Endodermal cell (in vitro differentiated cells): Measurements from ENCODE around the gene HOXC11. TPM values are rescaled to one million over a fixed set of nuclear protein-coding genes. Genes with fewer than 3 reads are reported as not detected.

Source experiments
- DNase-seq: peaks from one replicate; pipeline ENCODE4 v3.0.0-alpha.2; 2017
- H3K27ac ChIP-seq: 2 replicates; pipeline ENCODE4 v1.5.1; 2013; ENCODE audit warnings: mild to moderate bottlenecking, low read depth, low read length, moderate library complexity
- H3K27me3 ChIP-seq: 2 replicates; pipeline ENCODE4 v1.6.1; 2013; ENCODE audit warnings: mild to moderate bottlenecking, low read length, moderate library complexity; ENCODE audit not compliant: insufficient read depth, control insufficient read depth, poor library complexity, severe bottlenecking
- H3K36me3 ChIP-seq: 2 replicates; pipeline ENCODE4 v1.7.0; 2013; ENCODE audit warnings: mild to moderate bottlenecking, low read length, moderate library complexity; ENCODE audit not compliant: control insufficient read depth, insufficient read depth
- H3K4me1 ChIP-seq: one replicate; pipeline ENCODE4 v1.7.0; 2013; ENCODE audit warnings: low read length; ENCODE audit not compliant: control insufficient read depth, insufficient read depth
- H3K4me3 ChIP-seq: 2 replicates; pipeline ENCODE4 v1.5.1; 2013; ENCODE audit warnings: mild to moderate bottlenecking, low read length, moderate library complexity
- H3K9ac ChIP-seq: 2 replicates; pipeline ENCODE4 v1.6.1; 2013; ENCODE audit warnings: mild to moderate bottlenecking, low read length, moderate library complexity; ENCODE audit not compliant: poor library complexity, severe bottlenecking; ENCODE audit errors: extremely low read depth
- H3K9me3 ChIP-seq: 2 replicates; pipeline ENCODE4 v1.6.1; 2013; ENCODE audit warnings: mild to moderate bottlenecking, low read length, moderate library complexity; ENCODE audit not compliant: control insufficient read depth
- H3K27ac Mint-ChIP-seq: 2 replicates; pipeline ENCODE4 v1.8.0; 2020; ENCODE audit warnings: mixed read lengths
- H3K27me3 Mint-ChIP-seq: 2 replicates; pipeline ENCODE4 v1.8.0; 2021; ENCODE audit warnings: mild to moderate bottlenecking, mixed read lengths; ENCODE audit not compliant: insufficient read depth
- H3K36me3 Mint-ChIP-seq: 2 replicates; pipeline ENCODE4 v1.8.0; 2020; ENCODE audit warnings: low read depth, mixed read lengths
- H3K4me1 Mint-ChIP-seq: 2 replicates; pipeline ENCODE4 v1.8.0; 2020; ENCODE audit warnings: mixed read lengths
- H3K4me3 Mint-ChIP-seq: 2 replicates; pipeline ENCODE4 v1.8.0; 2020; ENCODE audit warnings: mild to moderate bottlenecking, moderate library complexity, mixed read lengths
- H3K9me3 Mint-ChIP-seq: 2 replicates; pipeline ENCODE4 v1.8.0; 2020; ENCODE audit warnings: mild to moderate bottlenecking, mixed read lengths
- CTCF ChIP-seq: fragments of 200-600 bp; sonication (generic); conservative IDR thresholded peaks from 2 replicates; pipeline ENCODE4 v1.5.0; 2021; ENCODE audit warnings: antibody characterized with exemption, mild to moderate bottlenecking
- WGBS, 2 experiments: methylation state at CpG; one replicate each; pipeline versions ENCODE4 v1.1.5 to v1.1.7; 2013; ENCODE audit warnings: missing lambda C conversion rate in 2 of 2, mixed read lengths in 1 of 2; ENCODE audit not compliant: insufficient coverage in 1 of 2, insufficient read length in 1 of 2; 5-methylcytosine and 5-hydroxymethylcytosine counted together
- total RNA-seq, 2 donors: library from RNA; stranded (reverse); fragmentation: NEBNext Ultra II Directional in 1 of 2; extraction: Animal tissue kit (Norgen Biotek cat#: 25700) in 1 of 2; gene quantifications; 2 replicates in 1 of 2; 3 replicates in 1 of 2; pipeline ENCODE4 v1.2.1, GENCODE V29; 2021

Gene HOXC11
- total RNA-seq, 2 donors from 2014 or later: not detected

- no peak overlapping the region for H3K27ac ChIP-seq
- DNase-seq: no peak
- H3K9ac ChIP-seq: no peak overlapping the region
- WGBS, 2 experiments: 37 to 52% methylated on average over 2 to 12 of the region's 12 CpGs
- peaks cover 100% of the 10 kb centered on the region for H3K27me3 ChIP-seq
- peaks cover 5% of the 10 kb centered on the region for H3K4me1 Mint-ChIP-seq
- H3K4me3 Mint-ChIP-seq: no peak overlapping the region
- peaks cover 9% of the 10 kb centered on the region for H3K9me3 ChIP-seq
- no peaks in the 10 kb centered on the region for H3K4me1 ChIP-seq
- H3K4me3 ChIP-seq: no peak overlapping the region
- no peaks in the 10 kb centered on the region for H3K36me3 ChIP-seq
- peaks cover 98% of the 10 kb centered on the region for H3K27me3 Mint-ChIP-seq
- peaks cover 12% of the 10 kb centered on the region for H3K9me3 Mint-ChIP-seq
- H3K27ac Mint-ChIP-seq: no peak overlapping the region
- H3K36me3 Mint-ChIP-seq: no peaks in the 10 kb centered on the region
- TF ChIP-seq CTCF: no peak
These were observed 35.8 kb upstream of the HOXC11 start for GRCh38 chr12:53937099-53937498.

- Histone ChIP-seq H3K9ac (no peak overlapping the region), H3K4me1 (no peaks in the 10 kb centered on the region), H3K4me3 (no peak overlapping the region), H3K9me3 (peaks cover 9% of the 10 kb centered on the region), H3K27me3 (peaks cover 100% of the 10 kb centered on the region), H3K27ac (no peak overlapping the region), H3K36me3 (no peaks in the 10 kb centered on the region)
- H3K4me1 Mint-ChIP-seq: peaks cover 5% of the 10 kb centered on the region
- H3K9me3 Mint-ChIP-seq: peaks cover 12% of the 10 kb centered on the region
- 44 to 48% methylated on average over 16 to 23 of the region's 23 CpGs for WGBS, 2 experiments
- no peaks in the 10 kb centered on the region for H3K36me3 Mint-ChIP-seq
- no peak overlapping the region for H3K27ac Mint-ChIP-seq
- H3K4me3 Mint-ChIP-seq: no peak overlapping the region
- TF ChIP-seq CTCF: no peak
- peaks cover 98% of the 10 kb centered on the region for H3K27me3 Mint-ChIP-seq
- no peak for DNase-seq
These were observed 35.2 kb upstream of the HOXC11 start for GRCh38 chr12:53937596-53938325.

- no peak within 1 kb of the TSS for H3K4me3 Mint-ChIP-seq
- no peak within 1 kb of the TSS for H3K9ac ChIP-seq
- DNase-seq: peak; percentile 99
- H3K27ac ChIP-seq: no peak within 1 kb of the TSS
- H3K36me3 ChIP-seq: no peaks in the 10 kb centered on the region
- H3K9me3 Mint-ChIP-seq: peaks cover 12% of the 10 kb centered on the region
- no peaks in the 10 kb centered on the region for H3K36me3 Mint-ChIP-seq
- peaks cover 98% of the 10 kb centered on the region for H3K27me3 Mint-ChIP-seq
- H3K4me1 Mint-ChIP-seq: peaks cover 5% of the 10 kb centered on the region
- no peaks in the 10 kb centered on the region for H3K4me1 ChIP-seq
- no peak within 1 kb of the TSS for H3K4me3 ChIP-seq
- H3K27ac Mint-ChIP-seq: no peak within 1 kb of the TSS
- WGBS, 2 experiments: 10 to 11% methylated on average over 16 to 56 of the region's 56 CpGs
- no peak for TF ChIP-seq CTCF
- peaks cover 9% of the 10 kb centered on the region for H3K9me3 ChIP-seq
- peaks cover 100% of the 10 kb centered on the region for H3K27me3 ChIP-seq
These were observed 34.4 kb upstream of the HOXC11 start, which contains the start of gene HOXC13 for GRCh38 chr12:53938326-53939140. Gene HOXC13 (plus strand): TSS chr12:53938831. CDS start chr12:53938907, 76 bp downstream.
